GM06990 (cell line): ENCODE measurements around the gene ACKR3.

Experiments
- DNase-seq: peaks from one replicate; pipeline ENCODE4 v3.0.0-alpha.2; 2011; ENCODE audit not compliant: insufficient read length; ENCODE audit errors: extremely low read depth
- H3K27me3 ChIP-seq: replicated peaks from 2 replicates; pipeline ENCODE4 v1.6.0; 2011; ENCODE audit warnings: low read length; ENCODE audit not compliant: control insufficient read depth, insufficient read depth
- H3K36me3 ChIP-seq: 2 replicates; pipeline ENCODE4 v1.5.1; 2011; ENCODE audit warnings: low read length; ENCODE audit not compliant: control insufficient read depth, insufficient read depth
- H3K4me3 ChIP-seq: replicated peaks from 2 replicates; pipeline ENCODE4 v1.5.1; 2011; ENCODE audit warnings: low read depth, mild to moderate bottlenecking, control low read depth, low read length
- TF ChIP-seq, protein P1 (sequence below): IDR thresholded peaks from 2 replicates; pipeline ENCODE4 v1.5.1; 2011; ENCODE audit warnings: low read length, control low read depth, mild to moderate bottlenecking, inconsistent platforms; ENCODE audit not compliant: insufficient read depth, poor library complexity, severe bottlenecking

ACKR3 gene

GRCh38 chr2:236535024-236535423 is 34.6 kb upstream of the ACKR3 start:
- TF ChIP-seq, protein P1, sequence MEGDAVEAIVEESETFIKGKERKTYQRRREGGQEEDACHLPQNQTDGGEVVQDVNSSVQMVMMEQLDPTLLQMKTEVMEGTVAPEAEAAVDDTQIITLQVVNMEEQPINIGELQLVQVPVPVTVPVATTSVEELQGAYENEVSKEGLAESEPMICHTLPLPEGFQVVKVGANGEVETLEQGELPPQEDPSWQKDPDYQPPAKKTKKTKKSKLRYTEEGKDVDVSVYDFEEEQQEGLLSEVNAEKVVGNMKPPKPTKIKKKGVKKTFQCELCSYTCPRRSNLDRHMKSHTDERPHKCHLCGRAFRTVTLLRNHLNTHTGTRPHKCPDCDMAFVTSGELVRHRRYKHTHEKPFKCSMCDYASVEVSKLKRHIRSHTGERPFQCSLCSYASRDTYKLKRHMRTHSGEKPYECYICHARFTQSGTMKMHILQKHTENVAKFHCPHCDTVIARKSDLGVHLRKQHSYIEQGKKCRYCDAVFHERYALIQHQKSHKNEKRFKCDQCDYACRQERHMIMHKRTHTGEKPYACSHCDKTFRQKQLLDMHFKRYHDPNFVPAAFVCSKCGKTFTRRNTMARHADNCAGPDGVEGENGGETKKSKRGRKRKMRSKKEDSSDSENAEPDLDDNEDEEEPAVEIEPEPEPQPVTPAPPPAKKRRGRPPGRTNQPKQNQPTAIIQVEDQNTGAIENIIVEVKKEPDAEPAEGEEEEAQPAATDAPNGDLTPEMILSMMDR, result no peak
- H3K27me3 ChIP-seq, result no peaks in the 10 kb centered on the region
- H3K36me3 ChIP-seq, result no peaks in the 10 kb centered on the region
- DNase-seq, result no peak
- H3K4me3 ChIP-seq, result no peak overlapping the region

- Histone ChIP-seq H3K4me3 (no peak overlapping the region), H3K36me3 (no peaks in the 10 kb centered on the region), H3K27me3 (no peaks in the 10 kb centered on the region)
- TF ChIP-seq, protein P1, result peak; percentile 12
- peak; percentile 43 for DNase-seq
These were observed 32.8 kb upstream of the ACKR3 start for GRCh38 chr2:236536727-236537398.

- no peaks in the 10 kb centered on the region for H3K36me3 ChIP-seq
- DNase-seq, result peak; percentile 52
- H3K27me3 ChIP-seq, result no peaks in the 10 kb centered on the region
- H3K4me3 ChIP-seq, result peak overlapping the region; percentile 40
- TF ChIP-seq, protein P1, result no peak
These were observed 31.4 kb upstream of the ACKR3 start for GRCh38 chr2:236538242-236538641.

DNA sequence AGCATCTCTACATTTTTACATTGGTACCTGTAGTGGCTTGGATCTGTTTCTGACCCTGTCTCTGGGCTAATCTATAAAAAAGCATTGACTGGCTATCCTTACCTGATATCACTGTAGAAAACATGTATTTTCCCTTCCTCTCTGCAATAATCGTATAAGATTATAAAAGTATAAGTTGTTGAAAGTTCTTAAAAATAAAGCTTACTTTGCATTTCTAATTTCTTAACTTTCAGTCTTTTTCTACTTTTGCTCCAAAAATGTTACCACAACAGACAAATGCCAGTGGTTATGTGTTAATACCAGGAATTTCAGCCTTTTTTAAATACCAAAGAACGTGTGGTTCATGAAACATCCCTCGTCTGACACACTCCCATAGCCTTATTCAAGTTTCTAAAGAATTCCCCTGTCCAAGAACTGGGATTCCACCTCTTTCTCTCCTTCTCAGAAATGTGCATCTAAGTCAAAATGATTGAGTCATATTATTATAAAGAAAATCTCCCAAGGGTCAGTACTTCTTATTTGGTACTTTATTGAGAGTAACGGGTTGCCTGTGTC is 28.5 kb upstream of the ACKR3 start:
- DNase-seq, result no peak
- Histone ChIP-seq H3K27me3 (no peaks in the 10 kb centered on the region), H3K36me3 (no peaks in the 10 kb centered on the region), H3K4me3 (no peak overlapping the region)
- TF ChIP-seq, protein P1, result no peak

- DNase-seq, result no peak
- H3K27me3 ChIP-seq, result no peaks in the 10 kb centered on the region
- H3K36me3 ChIP-seq, result no peaks in the 10 kb centered on the region
- TF ChIP-seq, protein P1, result no peak
- H3K4me3 ChIP-seq, result no peak overlapping the region
These were observed 25.3 kb upstream of the ACKR3 start for GRCh38 chr2:236544362-236544761.
